H1 (cell line): ENCODE measurements around the gene TACC2. TPM values are rescaled to one million over a fixed set of nuclear protein-coding genes. Genes with fewer than 3 reads are reported as not detected.

ENCODE experiments used
- CTCF ChIA-PET: fragments of 300-600 bp; sonication (Branson Sonifier 250); formaldehyde crosslinking; loops from one replicate; lab custom pipeline; 2021; ENCODE audit not compliant: partially characterized antibody; lab: Charles Lee
- POLR2A ChIA-PET: fragments of 300-600 bp; sonication (Branson Sonifier 250); formaldehyde crosslinking; loops from one replicate; lab custom pipeline; 2021; ENCODE audit warnings: inconsistent platforms; ENCODE audit not compliant: partially characterized antibody; lab: Charles Lee
- DNase-seq, 2 experiments: peaks; one replicate each; pipeline versions ENCODE4 v3.0.0 to v3.0.0-alpha.2; 2010 to 2022; ENCODE audit warnings: low spot score in 2 of 2, low read depth in 1 of 2, mixed read lengths in 1 of 2
- FAIRE-seq: peaks from 2 replicates; lab custom pipeline; 2011; peaks lifted over from hg19 to GRCh38; lab: Jason Lieb, UNC
- H2AFZ ChIP-seq: 2 replicates; pipeline ENCODE4 v1.8.1; 2012; ENCODE audit warnings: low read length, inconsistent platforms
- H2AK5ac ChIP-seq: 2 replicates; pipeline ENCODE4 v1.6.1; 2013; ENCODE audit warnings: low read depth, low read length
- H2BK120ac ChIP-seq: replicated peaks from 2 replicates; pipeline ENCODE3; 2013; ENCODE audit warnings: low read depth, low read length, inconsistent platforms
- H2BK12ac ChIP-seq: 2 replicates; pipeline ENCODE4 v1.6.1; 2013; ENCODE audit warnings: low read depth, low read length
- H2BK15ac ChIP-seq: 2 replicates; pipeline ENCODE4 v1.6.1; 2013; ENCODE audit warnings: low read length
- H2BK20ac ChIP-seq: 2 replicates; pipeline ENCODE4 v1.6.1; 2013; ENCODE audit warnings: low read length
- H2BK5ac ChIP-seq: 2 replicates; pipeline ENCODE4 v1.6.1; 2013; ENCODE audit warnings: low read depth, low read length
- H3K14ac ChIP-seq: 2 replicates; pipeline ENCODE4 v1.6.1; 2013; ENCODE audit warnings: inconsistent platforms; ENCODE audit not compliant: insufficient read length
- H3K18ac ChIP-seq: 2 replicates; pipeline ENCODE4 v1.6.1; 2013; ENCODE audit warnings: low read length; ENCODE audit errors: extremely low read depth
- H3K23ac ChIP-seq: 2 replicates; pipeline ENCODE4 v1.6.1; 2013; ENCODE audit warnings: inconsistent platforms; ENCODE audit not compliant: insufficient read length
- H3K23me2 ChIP-seq: 2 replicates; pipeline ENCODE4 v1.6.1; 2013; ENCODE audit warnings: low read depth, low read length
- H3K27ac ChIP-seq: 2 replicates; pipeline ENCODE4 v1.6.1; 2011; ENCODE audit warnings: low read depth, low read length, inconsistent platforms
- H3K27me3 ChIP-seq, 4 experiments: replicated peaks in 1 of 4; 1 replicate in 1 of 4; 2 replicates in 3 of 4; pipeline versions ENCODE4 v1.6.1 to v1.8.1; 2011 to 2013; ENCODE audit warnings: low read length in 3 of 4, mild to moderate bottlenecking in 3 of 4, inconsistent platforms in 2 of 4, mixed read lengths in 2 of 4, moderate library complexity in 1 of 4; ENCODE audit not compliant: control insufficient read depth in 3 of 4, insufficient read depth in 3 of 4; ENCODE audit errors: extremely low read depth in 1 of 4
- H3K36me3 ChIP-seq, 4 experiments: 2 replicates each; pipeline versions ENCODE4 v1.6.1 to v1.8.1; 2011 to 2013; ENCODE audit warnings: mild to moderate bottlenecking in 4 of 4, low read length in 3 of 4, moderate library complexity in 2 of 4, control low read depth in 1 of 4, inconsistent platforms in 1 of 4; ENCODE audit not compliant: insufficient read depth in 4 of 4, control insufficient read depth in 2 of 4
- H3K4ac ChIP-seq: replicated peaks from 2 replicates; pipeline ENCODE3; 2013; ENCODE audit warnings: low read length, low read depth, mixed read lengths, inconsistent platforms; ENCODE audit not compliant: insufficient read length
- H3K4me1 ChIP-seq, 4 experiments: replicated peaks in 1 of 4; 1 replicate in 1 of 4; 2 replicates in 3 of 4; pipeline versions ENCODE4 v1.6.1 to v1.8.1; 2011 to 2013; ENCODE audit warnings: low read length in 3 of 4, inconsistent platforms in 2 of 4, mixed read lengths in 1 of 4; ENCODE audit not compliant: insufficient read depth in 4 of 4, control insufficient read depth in 3 of 4
- H3K4me2 ChIP-seq, 2 experiments: 2 replicates each; pipeline versions ENCODE4 v1.6.1 to v1.8.1; 2011 to 2013; ENCODE audit warnings: low read depth in 2 of 2, low read length in 2 of 2, control low read depth in 1 of 2, inconsistent platforms in 1 of 2, mild to moderate bottlenecking in 1 of 2; ENCODE audit not compliant: insufficient read depth in 1 of 2
- H3K4me3 ChIP-seq, 4 experiments: fragments of 200-600, 300-600 bp in 1 of 4; sonication (generic), shearing (Covaris generic), sonication (Bioruptor Twin) in 1 of 4; 2 replicates each; pipeline versions ENCODE4 v1.5.1 to v1.8.1; 2011 to 2016; ENCODE audit warnings: low read length in 4 of 4, low read depth in 3 of 4, control low read depth in 2 of 4, inconsistent platforms in 2 of 4, mild to moderate bottlenecking in 2 of 4, mixed read lengths in 1 of 4, moderate library complexity in 1 of 4; ENCODE audit not compliant: insufficient read depth in 2 of 4; ENCODE audit errors: extremely low read depth in 1 of 4
- H3K56ac ChIP-seq: replicated peaks from 2 replicates; pipeline ENCODE3; 2013; ENCODE audit warnings: low read depth, mild to moderate bottlenecking, mixed read lengths, low read length, inconsistent platforms; ENCODE audit not compliant: insufficient read length
- H3K79me1 ChIP-seq: 2 replicates; pipeline ENCODE4 v1.6.1; 2013; ENCODE audit warnings: low read depth, low read length, control low read depth
- H3K79me2 ChIP-seq, 2 experiments: 2 replicates each; pipeline versions ENCODE4 v1.6.1 to v1.8.1; 2012 to 2013; ENCODE audit warnings: low read length in 2 of 2, mild to moderate bottlenecking in 2 of 2, inconsistent platforms in 1 of 2; ENCODE audit not compliant: insufficient read depth in 2 of 2, control insufficient read depth in 1 of 2
- H3K9ac ChIP-seq, 4 experiments: replicated peaks in 1 of 4; 1 replicate in 1 of 4; 2 replicates in 3 of 4; pipeline versions ENCODE4 v1.6.1 to v1.8.1; 2011 to 2013; ENCODE audit warnings: low read depth in 3 of 4, low read length in 3 of 4, control low read depth in 2 of 4, mild to moderate bottlenecking in 2 of 4, moderate library complexity in 2 of 4, inconsistent platforms in 1 of 4; ENCODE audit errors: extremely low read depth in 1 of 4
- H3K9me3 ChIP-seq, 2 experiments: 2 replicates each; pipeline versions ENCODE4 v1.6.1 to v1.8.1; 2012 to 2013; ENCODE audit warnings: mild to moderate bottlenecking in 2 of 2, moderate library complexity in 2 of 2, control low read depth in 1 of 2, inconsistent platforms in 1 of 2, low read depth in 1 of 2, low read length in 1 of 2, mixed read lengths in 1 of 2; ENCODE audit not compliant: insufficient read depth in 2 of 2
- H4K20me1 ChIP-seq, 2 experiments: replicated peaks in 1 of 2; 2 replicates each; pipeline versions ENCODE3 to v1.8.1; 2011 to 2013; ENCODE audit warnings: inconsistent platforms in 2 of 2, low read length in 2 of 2, mild to moderate bottlenecking in 1 of 2; ENCODE audit not compliant: insufficient read depth in 2 of 2, control insufficient read depth in 1 of 2
- H4K5ac ChIP-seq: 2 replicates; pipeline ENCODE4 v1.6.1; 2013; ENCODE audit warnings: low read length, low read depth, mixed read lengths, inconsistent platforms; ENCODE audit not compliant: insufficient read length
- H4K8ac ChIP-seq: 2 replicates; pipeline ENCODE4 v1.8.0; 2013; ENCODE audit warnings: mild to moderate bottlenecking, moderate library complexity, low read length, inconsistent platforms; ENCODE audit not compliant: insufficient read depth; ENCODE audit errors: extremely low read depth
- H4K91ac ChIP-seq: replicated peaks from 2 replicates; pipeline ENCODE3; 2013; ENCODE audit warnings: low read length, mixed read lengths, inconsistent platforms; ENCODE audit not compliant: insufficient read length
- ASH2L ChIP-seq: fragments of 200-600, 300-600 bp; sonication (generic); IDR thresholded peaks from one replicate; pipeline ENCODE4 v1.7.1; 2017; ENCODE audit warnings: low read length
- BACH1 ChIP-seq: IDR thresholded peaks from 2 replicates; pipeline ENCODE4 v1.6.1; 2012; ENCODE audit warnings: low read length, improper control_type of control experiment
- CBX5 ChIP-seq: fragments of 300-800, 300-1000 bp; sonication (generic); IDR thresholded peaks from 2 replicates; pipeline ENCODE4 v1.7.1; 2016; ENCODE audit warnings: antibody characterized with exemption, low read length, low read depth
- CBX8 ChIP-seq: fragments of 300-800, 300-1000 bp; sonication (generic); IDR thresholded peaks from 2 replicates; pipeline ENCODE4 v1.7.1; 2016; ENCODE audit warnings: low read depth, low read length, borderline replicate concordance
- EGR1 ChIP-seq: IDR thresholded peaks from 2 replicates; pipeline ENCODE4 v1.6.1; 2011; ENCODE audit warnings: low read depth, low read length, borderline replicate concordance
- JUND ChIP-seq: IDR thresholded peaks from 2 replicates; pipeline ENCODE4 v1.6.1; 2011; ENCODE audit warnings: mild to moderate bottlenecking, improper control_type of control experiment, low read length
- MAFK ChIP-seq: IDR thresholded peaks from 2 replicates; pipeline ENCODE4 v1.6.1; 2012; ENCODE audit warnings: low read depth, mild to moderate bottlenecking, improper control_type of control experiment, low read length
- NRF1 ChIP-seq: IDR thresholded peaks from 2 replicates; pipeline ENCODE4 v1.6.1; 2011; ENCODE audit warnings: mild to moderate bottlenecking, low read depth, low read length, improper control_type of control experiment
- PHF8 ChIP-seq: fragments of 200-600 bp; sonication (generic); conservative IDR thresholded peaks from 2 replicates; pipeline ENCODE4 v1.7.1; 2012; ENCODE audit warnings: low read depth, mild to moderate bottlenecking, inconsistent platforms, low read length, moderate library complexity
- POLR2A ChIP-seq, 2 experiments: IDR thresholded peaks; 1 replicate in 1 of 2; 2 replicates in 1 of 2; pipeline ENCODE4 v1.6.1; 2011; ENCODE audit warnings: low read depth in 2 of 2, low read length in 2 of 2, mild to moderate bottlenecking in 2 of 2; ENCODE audit errors: control extremely low read depth in 1 of 2
- RXRA ChIP-seq: IDR thresholded peaks from 2 replicates; pipeline ENCODE4 v1.6.1; 2011; ENCODE audit warnings: low read depth, mild to moderate bottlenecking, low read length, moderate library complexity; ENCODE audit not compliant: insufficient read depth
- SUZ12 ChIP-seq: fragments of 200-600 bp; sonication (generic); IDR thresholded peaks from 2 replicates; pipeline ENCODE4 v1.6.1; 2012; ENCODE audit warnings: mild to moderate bottlenecking, inconsistent platforms, low read length, moderate library complexity, mixed read lengths
- WGBS, 2 experiments: shearing (Covaris generic) in 1 of 2; methylation state at CpG; one replicate each; pipeline versions ENCODE4 v1.1.6 to v1.1.7; 2013 to 2015; ENCODE audit warnings: low lambda C conversion rate in 2 of 2, mixed read lengths in 2 of 2, inconsistent platforms in 1 of 2, low coverage in 1 of 2, missing lambda C conversion rate in 1 of 2; ENCODE audit not compliant: insufficient replicate concordance in 2 of 2, insufficient coverage in 1 of 2, insufficient read length in 1 of 2; ENCODE audit errors: extremely low coverage in 1 of 2, missing lambda C conversion rate in 1 of 2; 5-methylcytosine and 5-hydroxymethylcytosine counted together
- polyA plus RNA-seq, 7 experiments: library from polyadenylated mRNA; depleted of rRNA in 3 of 7; stranded (reverse) in 5 of 7; unstranded in 2 of 7; fragments of >200 nt in 5 of 7; fragments of 200-250 nt in 2 of 7; gene quantifications; 1 replicate in 5 of 7; 2 replicates in 1 of 7; 4 replicates in 1 of 7; pipeline versions ENCODE4 v1.2.1 to v1.2.3, GENCODE V29; 2011 to 2013; ENCODE audit warnings: missing spikeins in 2 of 7, mixed read lengths in 2 of 7
- total RNA-seq: library from RNA; stranded (reverse); fragmentation: NEBNext Ultra II Directional; extraction: Animal tissue kit (Norgen Biotek cat#: 25700); gene quantifications from 2 replicates; pipeline ENCODE4 v1.2.1, GENCODE V29; 2021

Gene TACC2
- total and polyA plus RNA-seq, 2 of the 8 experiments (the other 6 are each of a cell fraction or from before 2014, with no cell fraction given) = 21.2 to 46.6 TPM

- no peak overlapping the region for H4K8ac ChIP-seq
- H3K36me3 ChIP-seq = peaks cover 0 to 40% (median 5%) of the 10 kb centered on the region in 4 experiments; a peak in 5 of 8 replicates
- no peaks in the 10 kb centered on the region for H3K27me3 ChIP-seq
- no peaks in the 10 kb centered on the region for H3K79me1 ChIP-seq
- peaks cover 0 to 4% (median under 1%) of the 10 kb centered on the region in 4 experiments; a peak in 3 of 7 replicates for H3K4me1 ChIP-seq
- no peak overlapping the region for H2BK15ac ChIP-seq
- no peak overlapping the region for H2BK12ac ChIP-seq
- H2BK120ac ChIP-seq = no peak overlapping the region
- no peak overlapping the region for H4K5ac ChIP-seq
- no peak overlapping the region for H4K91ac ChIP-seq
- H3K79me2 ChIP-seq = no peaks in the 10 kb centered on the region
- no peak overlapping the region for H3K56ac ChIP-seq
- no peak overlapping the region for H3K4me2 ChIP-seq
- POLR2A ChIA-PET = interaction anchor here (1.1 kb wide), 1 partner anchor 29 kb away, joined by 3 read pairs; the partner anchor contains the start of gene ATE1
- WGBS, 2 experiments = 85% methylated on average over 7 of the region's 7 CpGs; no CpG with 5 or more reads in 1 of the 2 experiments
- no peak overlapping the region for H3K9ac ChIP-seq
- no peak for DNase-seq
- H2AFZ ChIP-seq = no peak overlapping the region
- no peak overlapping the region for H3K14ac ChIP-seq
- H3K9me3 ChIP-seq = no peaks in the 10 kb centered on the region
- no peak overlapping the region for H2BK5ac ChIP-seq
- no peak for FAIRE-seq
- CTCF ChIA-PET = interaction anchor here (1.1 to 1.4 kb wide), 2 partner anchors 8 to 56 kb away, joined by 3 to 4 read pairs; no protein-coding TSS in a partner anchor
- H2AK5ac ChIP-seq = no peak overlapping the region
- no peaks in the 10 kb centered on the region for H4K20me1 ChIP-seq
- H2BK20ac ChIP-seq = no peak overlapping the region
- H3K27ac ChIP-seq = no peak overlapping the region
- no peak overlapping the region for H3K18ac ChIP-seq
- H3K4me3 ChIP-seq = no peak overlapping the region
- H3K23me2 ChIP-seq = no peaks in the 10 kb centered on the region
- no peak overlapping the region for H3K4ac ChIP-seq
- no peak overlapping the region for H3K23ac ChIP-seq
- no peak for TF ChIP-seq PHF8
- no peak for TF ChIP-seq JUND
- TF ChIP-seq BACH1 = no peak
- TF ChIP-seq SUZ12 = no peak
- TF ChIP-seq NRF1 = no peak
- no peak for TF ChIP-seq RXRA
- no peak for TF ChIP-seq CBX8
- TF ChIP-seq POLR2A (IDR thresholded peaks at IDR 0.05; ENCODE audit: control extremely low read depth in 1 of 2, low read depth in 2 of 2, low read length in 2 of 2) = no peak
- TF ChIP-seq ASH2L = no peak
- no peak for TF ChIP-seq EGR1
- no peak for TF ChIP-seq CBX5
- TF ChIP-seq MAFK = no peak
Observed at GRCh38 chr10:121956111-121957061, 32.6 kb upstream of the TACC2 start.
